OCI-LY1 (cell line): ENCODE data around the gene NME9.

Experiments
- CTCF ChIP-seq: fragments of 200-600 bp; sonication (generic), shearing (Covaris generic); IDR thresholded peaks from 2 replicates; pipeline ENCODE4 v1.5.1; 2017; ENCODE audit warnings: mild to moderate bottlenecking, antibody characterized with exemption, low read length, moderate library complexity, mixed read lengths
- EZH2 ChIP-seq: fragments of 200-600 bp; sonication (generic), shearing (Covaris generic); IDR thresholded peaks from 2 replicates; pipeline ENCODE4 v1.8.0; 2017; ENCODE audit warnings: borderline replicate concordance, mixed run types, mild to moderate bottlenecking, antibody characterized with exemption, low read length, moderate library complexity, mixed read lengths

GRCh38 chr3:138347960-138348753 lies 18.5 kb upstream of the NME9 start, which contains the start of gene MRAS:
- no peak for TF ChIP-seq EZH2
- no peak for TF ChIP-seq CTCF
